Measurements from ENCODE around the gene POLR1H.
A peak's percentile ranks its signal among the peaks of the same experiment; 100 is the strongest.

POLR1H gene

DNA sequence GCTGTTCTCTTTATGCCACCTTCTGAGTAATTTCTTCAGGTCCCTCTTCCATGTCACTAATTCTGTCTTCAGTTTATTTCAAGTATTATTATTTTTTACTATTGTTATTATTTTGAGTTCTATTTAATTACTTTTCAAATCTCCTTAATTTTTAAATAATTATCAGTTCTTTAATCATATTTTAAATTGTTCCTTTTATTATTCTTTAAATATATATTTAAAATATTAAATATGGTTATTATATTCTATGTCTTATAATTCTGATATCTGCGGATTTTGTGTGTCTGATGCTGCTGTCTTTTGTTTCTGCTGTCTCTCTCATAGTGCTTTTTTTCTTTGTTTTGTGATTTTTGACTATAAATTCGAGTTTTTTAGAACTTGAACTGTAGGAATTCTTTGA lies 2.2 kb downstream of the POLR1H start:
- H2BK120ac ChIP-seq (ENCODE audit: low read depth, low read length) = no peak overlapping the region
- H3K9ac ChIP-seq (ENCODE audit: low read depth, low read length, poor library complexity) = no peak overlapping the region
- no peak overlapping the region for H3K14ac ChIP-seq (ENCODE audit: low read length)
- peaks cover 10 to 15% of the 10 kb centered on the region in 2 donors for H3K4me1 ChIP-seq (ENCODE audit: control insufficient read depth in 2 of 2, insufficient read depth in 1 of 2, low read depth in 1 of 2, low read length in 2 of 2)
- no peak overlapping the region for H2AFZ ChIP-seq (ENCODE audit: low read length)
- H3K27ac ChIP-seq (replicated peaks; ENCODE audit: low read length) = no peak overlapping the region
- no peak overlapping the region for H4K91ac ChIP-seq (ENCODE audit: low read depth, low read length, poor library complexity)
- no peak overlapping the region for H3K23ac ChIP-seq (ENCODE audit: low read depth, low read length, poor library complexity)
- H3K4ac ChIP-seq (ENCODE audit: low read length) = no peak overlapping the region
- no peak overlapping the region for H4K8ac ChIP-seq (ENCODE audit: low read depth, low read length)
- no peak overlapping the region for H2AK5ac ChIP-seq (ENCODE audit: low read depth, low read length)
- H2BK12ac ChIP-seq (ENCODE audit: low read length) = no peak overlapping the region
- no peak overlapping the region for H2BK5ac ChIP-seq (ENCODE audit: low read length)
- peaks cover 4% of the 10 kb centered on the region for H3K79me1 ChIP-seq (ENCODE audit: low read depth, low read length)
- H3K9me3 ChIP-seq (replicated peaks in 1 of 2; ENCODE audit: control insufficient read depth in 2 of 2, insufficient read depth in 1 of 2, low read depth in 1 of 2, low read length in 2 of 2) = peaks cover 0 to 4% of the 10 kb centered on the region in 2 donors
- no peak for DNase-seq (ENCODE audit: low spot score)
- H3K18ac ChIP-seq (ENCODE audit: low read length) = no peak overlapping the region
- H3K4me3 ChIP-seq (ENCODE audit: low read length in 2 of 2) = no peak overlapping the region
- no peak overlapping the region for H3K4me2 ChIP-seq (ENCODE audit: insufficient read depth, low read length, poor library complexity, severe bottlenecking)
- no CpG with 5 or more reads among the region's 2 CpGs for WGBS, 2 donors (ENCODE audit: extremely low coverage in 2 of 2, insufficient read length in 2 of 2, insufficient replicate concordance in 1 of 2)
- H2BK15ac ChIP-seq (ENCODE audit: low read length) = no peak overlapping the region
- peaks cover 0 to 25% of the 10 kb centered on the region in 2 donors for H3K36me3 ChIP-seq (replicated peaks in 1 of 2; ENCODE audit: control insufficient read depth in 2 of 2, insufficient read depth in 2 of 2, low read length in 2 of 2)
- no peaks in the 10 kb centered on the region for H3K27me3 ChIP-seq (ENCODE audit: control insufficient read depth in 3 of 3, insufficient read depth in 3 of 3, low read depth in 1 of 3, low read length in 3 of 3)

DNA sequence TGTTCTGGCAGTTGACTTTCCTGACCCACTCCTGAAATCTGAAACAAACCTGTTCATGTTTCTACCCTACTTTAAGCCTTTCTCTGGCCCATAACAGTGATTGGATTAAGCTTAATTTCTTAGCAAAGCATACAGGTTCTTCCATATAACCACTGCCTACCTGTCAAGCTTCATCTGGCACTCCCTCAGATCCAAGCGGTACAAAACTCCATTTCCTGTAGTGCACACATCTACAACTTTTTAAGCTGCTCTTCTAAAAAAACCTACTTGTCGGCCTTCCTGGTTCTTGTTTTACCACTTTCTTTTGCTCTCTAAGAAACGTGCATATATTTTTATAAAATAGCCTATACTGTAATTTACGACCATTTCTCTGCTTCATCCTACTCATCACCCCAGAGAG lies 5.0 kb downstream of the POLR1H start:
- Histone ChIP-seq H3K27ac (replicated peaks; ENCODE audit: low read length) (peak overlapping the region; percentile 89), H3K4me3 (ENCODE audit: low read length in 2 of 2) (peak overlapping the region in 1 of 2 donors; percentile 76), H2BK15ac (ENCODE audit: low read length) (no peak overlapping the region), H3K4ac (ENCODE audit: low read length) (no peak overlapping the region), H2AFZ (ENCODE audit: low read length) (peak overlapping the region; percentile 80), H2BK12ac (ENCODE audit: low read length) (no peak overlapping the region), H2BK120ac (ENCODE audit: low read depth, low read length) (no peak overlapping the region), H3K4me1 (ENCODE audit: control insufficient read depth in 2 of 2, insufficient read depth in 1 of 2, low read depth in 1 of 2, low read length in 2 of 2) (peaks cover 8 to 11% of the 10 kb centered on the region in 2 donors), H3K14ac (ENCODE audit: low read length) (no peak overlapping the region), H3K18ac (ENCODE audit: low read length) (no peak overlapping the region), H3K27me3 (ENCODE audit: control insufficient read depth in 3 of 3, insufficient read depth in 3 of 3, low read depth in 1 of 3, low read length in 3 of 3) (peaks cover 0 to 6% (median 3%) of the 10 kb centered on the region in 3 experiments), H3K23ac (ENCODE audit: low read depth, low read length, poor library complexity) (no peak overlapping the region), H4K91ac (ENCODE audit: low read depth, low read length, poor library complexity) (no peak overlapping the region), H3K79me1 (ENCODE audit: low read depth, low read length) (peaks cover 4% of the 10 kb centered on the region), H3K4me2 (ENCODE audit: insufficient read depth, low read length, poor library complexity, severe bottlenecking) (peak overlapping the region; percentile 70), H2AK5ac (ENCODE audit: low read depth, low read length) (no peak overlapping the region), H3K36me3 (replicated peaks in 1 of 2; ENCODE audit: control insufficient read depth in 2 of 2, insufficient read depth in 2 of 2, low read length in 2 of 2) (peaks cover 2 to 43% of the 10 kb centered on the region in 2 donors), H4K8ac (ENCODE audit: low read depth, low read length) (no peak overlapping the region), H2BK5ac (ENCODE audit: low read length) (no peak overlapping the region), H3K9ac (ENCODE audit: low read depth, low read length, poor library complexity) (no peak overlapping the region), H3K9me3 (replicated peaks in 1 of 2; ENCODE audit: control insufficient read depth in 2 of 2, insufficient read depth in 1 of 2, low read depth in 1 of 2, low read length in 2 of 2) (peaks cover 0 to 4% of the 10 kb centered on the region in 2 donors)
- DNase-seq (ENCODE audit: low spot score) = no peak
- no CpG with 5 or more reads among the region's 4 CpGs for WGBS, 2 donors (ENCODE audit: extremely low coverage in 2 of 2, insufficient read length in 2 of 2, insufficient replicate concordance in 1 of 2)

DNA sequence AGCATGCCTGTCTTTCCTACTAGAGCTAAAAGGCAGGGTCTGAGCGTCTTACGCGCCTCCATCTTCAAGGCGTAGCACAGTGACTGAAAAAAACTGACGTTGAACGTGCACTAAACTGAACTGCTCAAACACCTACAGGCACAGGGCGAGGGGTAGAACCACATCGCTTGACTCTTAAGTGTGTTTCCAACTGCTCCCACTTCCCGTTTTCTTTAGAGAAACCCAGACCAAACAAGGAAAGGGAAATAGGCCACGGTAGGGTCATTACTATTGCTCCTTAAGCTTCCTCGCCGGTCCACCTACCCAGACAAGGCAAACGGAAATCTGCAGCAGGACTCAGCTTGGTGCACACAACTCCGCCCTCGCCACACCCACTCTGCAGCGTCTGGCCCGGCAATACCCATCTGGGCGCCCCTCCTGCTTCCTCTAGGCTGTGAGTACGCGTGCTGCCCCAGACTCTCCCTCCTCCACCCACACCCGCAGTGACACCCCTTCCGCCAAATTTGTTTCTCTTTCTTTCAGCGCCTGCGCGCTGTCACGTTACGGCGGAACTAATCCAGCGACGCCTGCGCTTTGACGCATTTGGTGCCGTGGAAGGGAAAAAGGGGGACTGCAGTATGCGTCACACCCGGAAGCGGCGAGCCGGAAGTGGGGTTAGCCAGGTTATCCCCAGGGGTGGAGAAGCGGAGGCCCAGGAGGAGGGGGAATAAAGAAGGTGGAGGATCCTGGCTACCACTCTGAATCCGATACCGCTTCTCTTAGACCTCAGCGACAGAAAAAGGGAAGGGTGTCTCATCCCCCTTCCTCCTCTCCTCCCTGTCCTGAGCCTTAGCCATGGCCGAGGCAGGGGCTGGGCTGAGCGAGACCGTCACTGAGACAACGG lies 5.8 kb downstream of the POLR1H start, which contains the start of gene PPP1R11:
PPP1R11 (plus strand) TSS at position 622 of the 883 bp plus-strand sequence; CDS start at position 835, 213 bp downstream.
- no CpG with 5 or more reads among the region's 46 CpGs for WGBS, 2 donors (ENCODE audit: extremely low coverage in 2 of 2, insufficient read length in 2 of 2, insufficient replicate concordance in 1 of 2)
- H2BK15ac ChIP-seq (ENCODE audit: low read length) = no peak within 1 kb of the TSS

More for the DNA sequence above, 5.8 kb downstream of the POLR1H start, which contains the start of gene PPP1R11:
- peak within 1 kb of the TSS; percentile 98 for H3K18ac ChIP-seq (ENCODE audit: low read length)
- peaks cover 8 to 11% of the 10 kb centered on the region in 2 donors for H3K4me1 ChIP-seq (ENCODE audit: control insufficient read depth in 2 of 2, insufficient read depth in 1 of 2, low read depth in 1 of 2, low read length in 2 of 2)
- H4K91ac ChIP-seq (ENCODE audit: low read depth, low read length, poor library complexity) = no peak within 1 kb of the TSS
- no peak within 1 kb of the TSS for H2BK120ac ChIP-seq (ENCODE audit: low read depth, low read length)
- H3K4me2 ChIP-seq (ENCODE audit: insufficient read depth, low read length, poor library complexity, severe bottlenecking) = peak within 1 kb of the TSS; percentile 70
- H3K79me1 ChIP-seq (ENCODE audit: low read depth, low read length) = no peaks in the 10 kb centered on the region
- peak within 1 kb of the TSS; percentile 53 for H3K9ac ChIP-seq (ENCODE audit: low read depth, low read length, poor library complexity)
- peak; percentile 99 for DNase-seq (ENCODE audit: low spot score)
- H3K27me3 ChIP-seq (ENCODE audit: control insufficient read depth in 3 of 3, insufficient read depth in 3 of 3, low read depth in 1 of 3, low read length in 3 of 3) = peaks cover 0 to 13% (median 3%) of the 10 kb centered on the region in 3 experiments
- no peak within 1 kb of the TSS for H3K14ac ChIP-seq (ENCODE audit: low read length)
- H3K27ac ChIP-seq (replicated peaks; ENCODE audit: low read length) = peak within 1 kb of the TSS; percentile 97
- peaks cover 2 to 43% of the 10 kb centered on the region in 2 donors for H3K36me3 ChIP-seq (replicated peaks in 1 of 2; ENCODE audit: control insufficient read depth in 2 of 2, insufficient read depth in 2 of 2, low read length in 2 of 2)
- H2AFZ ChIP-seq (ENCODE audit: low read length) = peak within 1 kb of the TSS; percentile 95
- no peak within 1 kb of the TSS for H3K4ac ChIP-seq (ENCODE audit: low read length)
- H2BK5ac ChIP-seq (ENCODE audit: low read length) = peak within 1 kb of the TSS; percentile 72
- H4K8ac ChIP-seq (ENCODE audit: low read depth, low read length) = no peak within 1 kb of the TSS
- H2AK5ac ChIP-seq (ENCODE audit: low read depth, low read length) = no peak within 1 kb of the TSS
- H3K9me3 ChIP-seq (replicated peaks in 1 of 2; ENCODE audit: control insufficient read depth in 2 of 2, insufficient read depth in 1 of 2, low read depth in 1 of 2, low read length in 2 of 2) = peaks cover 0 to 4% of the 10 kb centered on the region in 2 donors
- peak within 1 kb of the TSS; percentile 76 to 93 for H3K4me3 ChIP-seq (ENCODE audit: low read length in 2 of 2)
- H2BK12ac ChIP-seq (ENCODE audit: low read length) = no peak within 1 kb of the TSS
- H3K23ac ChIP-seq (ENCODE audit: low read depth, low read length, poor library complexity) = peak within 1 kb of the TSS; percentile 78

Data from neuronal stem cell (in vitro differentiated cells).